HG03025 (cell line): ENCODE data around the gene SLC13A3.
"Not testable (repeated sequence)": the region's sequence is repeated elsewhere in the genome, so short reads cannot be mapped to it uniquely, and the experiment has no call there.

Experiments
- ATAC-seq: cut with Tn5 transposase; IDR thresholded peaks from one replicate; pipeline ENCODE4 v1.9.1; 2021; ENCODE audit warnings: mild to moderate bottlenecking, moderate library complexity; ENCODE audit not compliant: unreplicated experiment, low FRiP score

Gene SLC13A3

DNA sequence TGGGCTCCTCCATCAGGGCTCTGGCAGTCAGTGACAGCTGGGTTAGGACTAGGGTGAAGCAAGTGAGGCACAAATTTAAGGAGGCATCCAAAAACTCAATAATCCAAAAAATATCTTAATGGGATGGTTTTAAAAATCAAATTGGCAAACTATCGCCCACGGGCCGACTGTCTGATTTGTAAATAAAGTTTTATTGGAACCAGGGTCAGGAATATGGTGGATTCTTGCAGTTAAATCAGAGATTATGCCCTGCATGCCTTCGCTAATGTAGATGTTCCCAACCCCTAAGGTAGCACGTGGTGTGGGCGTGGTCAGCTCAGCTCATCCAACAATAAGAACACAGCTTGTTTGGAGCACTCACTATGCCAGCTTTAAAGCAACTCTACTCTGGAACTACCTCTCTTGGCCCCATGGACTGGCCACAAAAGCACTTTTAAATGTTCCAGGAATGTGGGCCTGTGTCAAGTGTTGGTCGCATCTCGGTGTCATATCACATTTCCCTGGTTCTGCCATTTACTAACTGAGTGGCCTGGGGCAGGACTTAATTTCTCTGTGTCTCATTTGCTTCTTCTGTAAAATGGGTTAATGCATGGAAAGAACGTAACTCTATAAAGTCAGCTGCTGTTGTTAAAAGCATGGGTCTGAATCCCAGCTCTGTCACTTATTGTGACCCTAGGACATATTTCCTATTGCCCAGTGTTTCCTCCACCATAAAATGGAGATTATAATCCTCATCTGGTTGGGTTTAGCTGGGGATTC lies 31.0 kb upstream of the SLC13A3 start:
- no peak for ATAC-seq

DNA sequence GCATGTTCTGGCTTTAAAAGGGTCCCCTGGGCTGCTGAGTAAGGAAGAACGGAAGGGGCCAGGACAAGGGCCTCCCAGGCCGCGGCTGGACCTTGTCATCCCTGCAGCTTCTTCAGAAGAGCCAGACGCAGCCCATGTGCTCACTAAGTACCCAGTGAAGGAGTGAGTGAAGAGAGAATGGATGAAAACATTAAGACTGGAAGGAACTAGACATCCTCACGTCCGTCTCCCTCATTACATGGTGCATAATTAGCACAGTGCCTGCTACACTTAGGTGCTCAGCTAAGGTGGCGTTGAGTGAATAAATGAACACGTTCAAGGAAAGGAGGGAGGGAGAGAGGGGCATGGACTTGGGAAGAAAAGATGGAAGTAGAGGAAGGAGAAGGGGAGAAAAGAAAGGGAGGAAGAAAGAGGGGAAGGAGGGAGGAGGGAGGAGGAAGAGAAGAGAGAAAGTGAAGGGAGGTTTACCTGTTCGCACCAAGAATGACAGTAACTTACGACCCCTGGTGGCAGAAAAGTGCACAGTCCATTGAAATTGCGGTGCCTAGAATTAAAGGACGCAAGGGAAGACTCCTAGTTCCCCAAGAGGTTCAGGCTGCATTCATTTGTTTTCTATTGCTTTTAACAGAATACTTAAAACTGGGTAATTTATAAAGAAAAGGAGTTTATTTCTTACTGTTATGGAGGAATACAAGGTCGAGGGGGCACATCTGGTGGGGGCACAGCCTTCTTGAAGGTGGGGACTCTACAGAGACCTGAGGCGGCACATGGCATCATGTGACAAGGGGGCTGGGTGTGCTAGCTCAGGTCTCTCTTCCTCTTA lies 30.0 kb upstream of the SLC13A3 start:
- no peak for ATAC-seq

DNA sequence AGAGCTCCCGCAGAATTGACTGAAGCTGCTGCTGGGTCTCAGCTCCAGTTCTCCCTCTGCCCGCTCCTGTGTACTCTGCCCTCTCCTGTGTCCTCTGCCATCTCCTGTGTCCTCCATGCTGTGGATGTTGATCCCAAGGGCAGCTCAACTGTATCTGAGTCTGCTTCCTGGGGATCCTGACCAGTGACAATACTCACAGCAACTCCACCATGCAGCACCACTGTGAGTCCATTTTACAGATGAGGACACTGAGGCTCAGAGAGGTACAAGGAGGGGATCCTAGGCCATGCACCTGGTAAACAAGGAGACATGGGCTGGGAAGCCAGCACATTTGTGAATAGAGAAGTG lies 29.4 kb upstream of the SLC13A3 start:
- ATAC-seq = no peak

DNA sequence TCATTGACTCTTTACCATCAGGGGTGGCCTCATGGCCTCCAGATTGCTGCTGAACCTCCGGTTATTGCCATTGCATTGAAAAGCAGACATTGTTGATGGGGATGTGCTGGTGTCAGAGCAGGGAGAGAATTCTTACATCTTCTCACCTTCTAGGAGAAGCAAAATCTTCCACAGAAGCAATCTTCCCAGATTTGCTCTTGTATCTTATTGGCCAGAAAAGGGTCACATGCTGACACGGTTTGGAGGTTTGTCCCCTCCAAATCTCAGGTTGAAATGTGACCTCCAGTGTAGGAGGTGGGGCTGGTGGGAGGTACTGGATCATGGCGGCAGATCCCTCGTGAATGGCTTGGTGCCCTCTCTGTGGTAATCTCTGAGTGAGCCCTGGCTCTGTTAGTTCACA lies 27.3 kb upstream of the SLC13A3 start:
- no peak for ATAC-seq

DNA sequence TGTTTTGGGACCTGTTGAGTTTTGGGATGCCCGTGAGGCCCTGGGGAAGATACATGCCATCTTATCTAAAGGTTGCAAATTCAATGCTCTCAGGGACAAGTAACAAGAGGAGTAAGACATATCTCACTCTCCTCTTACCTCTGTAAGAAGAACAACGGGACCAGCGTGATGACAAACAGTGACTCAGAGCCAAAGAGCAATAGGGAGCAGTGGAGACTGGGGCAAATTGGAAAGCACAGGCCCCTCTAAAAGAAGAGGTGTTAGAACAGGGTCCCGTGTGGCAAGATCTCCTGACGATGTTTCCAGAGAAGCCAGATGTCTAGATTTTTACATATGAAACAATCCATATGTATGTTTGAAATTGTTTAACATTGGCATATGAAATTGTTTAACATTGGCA lies 26.3 kb upstream of the SLC13A3 start:
- no peak for ATAC-seq

DNA sequence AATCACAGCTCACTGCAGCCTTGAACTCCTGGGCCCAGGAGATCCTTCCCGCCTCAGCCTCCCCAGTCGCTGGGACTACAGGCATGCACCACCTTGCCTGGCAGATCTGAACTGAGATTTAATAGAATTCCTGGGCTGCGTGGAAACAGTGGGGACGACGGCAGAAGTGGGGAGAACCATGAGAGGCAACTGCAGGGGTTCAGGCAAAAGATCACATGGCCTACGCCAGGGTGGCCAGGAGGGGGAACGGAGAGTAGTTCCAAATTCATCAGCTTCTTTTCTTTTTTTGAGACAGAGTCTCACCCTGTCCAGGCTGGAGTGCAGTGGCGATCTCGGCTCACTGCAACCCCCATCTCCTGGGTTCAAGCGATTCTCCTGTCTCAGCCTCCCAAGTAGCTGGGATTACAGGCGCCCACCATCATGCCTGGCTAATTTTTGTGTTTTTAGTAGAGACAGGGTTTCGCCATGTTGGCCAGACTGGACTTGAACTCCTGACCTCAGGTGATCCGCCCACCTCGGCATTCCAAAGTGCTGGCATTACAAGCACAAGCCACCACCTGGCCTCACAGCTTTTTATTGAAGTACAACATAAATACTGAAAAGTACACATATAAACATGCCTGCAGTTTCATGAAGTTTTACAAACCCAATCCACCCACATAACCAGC lies 25.5 kb upstream of the SLC13A3 start:
- ATAC-seq = not testable (repeated sequence)

DNA sequence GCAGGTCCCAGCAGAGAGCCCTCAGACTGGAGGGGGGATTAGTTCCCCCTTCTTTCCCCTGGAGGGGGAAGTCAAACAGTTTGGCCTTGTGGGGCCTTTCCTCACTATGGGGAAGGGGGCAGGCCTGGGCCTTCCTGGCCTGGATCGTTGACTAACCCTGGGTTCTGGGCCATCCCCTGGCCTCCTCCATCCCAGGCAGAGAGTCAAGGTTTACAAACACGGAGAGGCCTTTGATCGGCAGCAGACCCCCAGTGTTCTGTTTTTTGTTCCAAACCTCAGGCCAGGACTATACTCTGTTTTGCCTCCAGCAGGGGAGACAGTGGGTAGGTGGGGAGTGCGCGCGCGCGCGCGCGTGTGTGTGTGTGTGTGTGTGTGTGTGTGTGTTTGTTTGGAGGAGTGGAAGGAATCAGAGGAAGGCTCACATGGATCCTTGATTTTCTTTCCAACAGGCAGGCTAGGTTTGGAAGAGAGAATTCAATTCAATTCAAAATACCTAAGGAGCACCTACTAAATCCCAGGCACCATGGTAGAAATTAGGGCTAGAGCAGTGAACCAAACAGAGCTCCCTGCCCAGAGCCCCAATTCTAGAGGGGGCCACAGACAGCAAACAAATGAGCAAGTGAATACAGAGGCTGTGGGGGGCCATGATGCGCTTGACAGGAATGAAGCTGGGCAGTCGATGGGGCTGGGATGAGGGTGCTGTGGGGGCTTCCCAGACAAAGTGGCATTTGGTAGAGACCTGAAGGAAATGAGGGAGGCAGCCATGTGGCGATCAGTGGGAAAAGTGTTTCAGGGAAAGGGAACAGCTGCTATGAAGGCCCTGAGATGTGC lies 23.2 kb upstream of the SLC13A3 start:
- ATAC-seq = no peak

DNA sequence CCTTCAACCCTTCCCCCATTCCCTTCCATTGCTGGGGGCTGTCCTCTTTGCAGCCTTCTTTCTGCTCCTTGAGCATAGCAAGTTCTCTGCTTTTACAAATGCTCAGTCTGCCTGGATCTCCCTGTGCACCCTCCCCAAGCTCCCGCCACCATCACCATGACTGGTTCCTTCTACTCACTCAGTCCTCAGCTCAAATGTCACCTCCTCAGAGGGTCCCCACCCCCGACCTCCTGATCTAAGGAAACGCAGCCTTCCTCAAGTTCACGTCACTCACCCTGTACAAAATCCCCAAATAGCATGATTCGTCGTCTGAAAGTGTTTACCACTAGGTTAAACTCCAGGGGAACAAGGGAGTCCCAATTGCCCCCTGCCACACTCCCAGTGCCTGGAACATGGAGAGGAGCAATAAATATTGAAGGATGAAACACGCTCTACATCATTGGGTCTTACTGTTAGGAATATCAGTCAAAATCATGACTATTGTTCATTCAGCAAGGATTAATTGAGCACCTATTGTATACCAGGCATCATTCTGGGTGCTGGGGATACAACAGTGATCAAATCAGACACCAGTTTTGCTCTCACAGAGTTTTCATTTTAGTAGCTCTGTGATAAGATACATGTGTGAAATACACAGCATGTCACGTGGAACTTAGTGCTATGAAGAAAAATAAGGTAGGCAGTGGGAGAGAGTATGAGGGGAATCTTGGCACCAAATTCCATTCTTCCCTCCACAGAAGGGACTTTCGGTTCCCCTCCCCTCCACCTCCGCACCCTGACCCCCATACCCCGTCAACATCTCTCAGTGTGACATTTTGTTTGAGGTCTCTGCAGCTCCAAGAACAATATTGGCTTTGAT lies 22.4 kb upstream of the SLC13A3 start:
- no peak for ATAC-seq

DNA sequence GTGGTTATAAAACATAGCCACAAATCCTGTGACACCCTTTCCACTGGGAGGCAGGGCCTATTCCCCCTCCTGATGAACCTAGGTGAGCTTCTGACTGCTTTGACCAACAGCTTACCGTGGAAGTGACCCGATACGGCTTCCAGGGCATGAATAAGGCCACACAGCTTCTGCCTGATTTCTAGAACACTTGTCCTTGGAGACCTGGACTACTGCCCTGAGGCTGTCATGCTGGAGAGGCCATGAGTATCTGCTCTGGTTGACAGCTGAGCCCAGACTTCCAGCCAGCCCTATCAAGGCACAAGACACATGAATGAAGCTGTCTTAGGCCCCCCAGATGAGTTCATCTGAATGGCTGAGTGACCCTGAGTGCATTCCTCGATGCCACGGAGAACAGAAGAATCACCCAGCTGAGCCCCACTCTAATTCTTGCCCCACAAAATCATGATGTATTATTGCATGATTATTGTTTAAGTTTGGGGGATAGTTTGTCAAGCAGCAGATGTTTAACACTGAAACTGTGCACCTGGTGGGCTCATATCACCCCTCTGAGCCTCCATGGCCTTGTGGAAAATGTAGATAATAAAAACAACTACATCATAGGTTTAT lies 21.4 kb upstream of the SLC13A3 start:
- ATAC-seq = no peak

DNA sequence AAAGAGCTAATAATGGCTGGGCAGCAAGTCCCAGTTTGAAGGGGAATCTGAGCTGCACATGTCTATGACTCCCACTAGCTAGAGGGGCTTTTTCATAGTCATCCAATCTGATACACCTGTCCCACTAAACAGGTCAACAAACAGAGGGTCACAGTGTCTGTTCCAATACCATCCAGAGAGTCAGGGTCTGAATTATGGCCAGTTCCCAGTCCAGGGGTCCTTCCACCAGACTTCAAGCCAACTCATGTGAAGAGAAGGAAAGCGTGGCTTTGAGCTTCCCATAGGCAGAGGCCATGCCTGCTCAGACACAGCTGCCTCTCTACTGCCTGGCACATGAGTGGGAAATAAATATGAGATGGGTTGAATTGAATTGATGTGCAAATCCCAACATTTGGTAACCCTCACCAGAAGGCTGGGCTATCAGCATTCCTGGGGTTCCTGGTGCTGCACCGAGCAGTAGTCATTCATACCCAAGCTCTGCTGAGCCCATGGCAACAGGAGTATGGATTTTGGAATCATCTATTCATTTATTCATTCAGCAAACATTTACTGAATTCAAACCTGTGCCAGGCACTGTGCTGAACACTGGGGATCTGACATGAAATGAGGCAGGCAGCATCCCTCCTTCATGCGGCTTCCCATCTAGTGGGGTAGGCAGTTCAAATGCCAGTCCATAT lies 20.7 kb upstream of the SLC13A3 start:
- no peak for ATAC-seq

DNA sequence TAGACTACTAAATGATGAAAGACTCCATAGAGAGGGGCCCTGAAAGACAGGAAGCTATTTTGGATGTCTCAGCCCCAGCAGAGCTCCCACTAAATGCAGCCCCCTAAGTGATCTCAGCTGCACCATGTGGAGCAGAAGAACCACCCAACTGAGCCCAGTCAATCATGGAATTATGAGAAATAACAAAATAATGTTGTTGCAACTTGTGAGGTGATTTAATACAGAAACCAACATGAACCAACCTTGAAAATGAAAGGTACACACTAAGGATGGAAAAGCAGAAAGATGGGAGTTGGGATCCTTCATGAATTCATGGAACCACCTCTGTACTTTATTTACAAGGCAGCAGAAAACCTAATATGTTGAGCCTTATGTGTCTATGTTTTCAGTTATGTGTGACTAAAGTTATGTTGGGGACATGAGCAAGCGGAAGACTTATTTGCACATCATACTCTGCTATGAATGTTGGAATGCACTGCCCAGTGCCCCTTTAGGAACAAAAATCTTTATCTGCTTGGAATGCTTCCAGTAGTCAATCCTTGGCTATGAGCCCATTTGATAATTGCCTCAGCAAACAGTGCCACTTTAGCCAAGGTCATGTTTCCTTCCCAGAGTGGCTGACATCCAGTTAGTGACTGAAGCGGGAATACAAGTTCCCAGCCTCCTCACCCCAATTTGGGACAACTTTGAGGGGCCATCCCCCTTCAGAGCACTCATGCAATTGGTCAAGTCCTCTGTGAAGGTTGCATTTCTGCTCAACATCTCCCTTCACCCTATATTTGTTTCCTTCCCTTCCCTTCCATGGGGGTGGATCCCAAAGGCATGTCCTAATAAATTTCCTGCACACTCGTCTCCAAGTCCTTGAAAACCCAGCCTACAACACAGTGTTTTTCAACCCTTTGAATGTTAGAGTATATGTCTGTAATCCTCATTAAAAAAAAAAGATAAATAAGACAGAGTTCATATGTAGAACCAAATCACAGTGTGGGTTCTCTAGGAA lies 19.6 kb upstream of the SLC13A3 start:
- ATAC-seq = no peak

DNA sequence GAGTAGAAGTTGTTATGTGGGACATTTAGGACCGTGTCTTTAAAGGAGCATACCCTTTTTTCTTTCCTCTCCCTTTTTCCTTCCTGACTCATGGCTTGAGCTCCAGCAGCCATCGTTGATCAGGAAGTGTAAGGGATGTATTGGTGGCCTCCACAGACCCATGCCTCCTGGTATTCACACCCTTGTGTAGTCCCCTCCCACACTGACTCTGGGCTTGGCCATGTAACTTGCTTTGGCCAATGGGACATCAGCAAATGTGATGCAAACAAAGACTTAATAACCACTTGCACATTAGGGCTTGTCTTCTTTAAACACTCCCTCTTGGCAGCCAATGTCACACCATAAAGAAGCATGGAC lies 18.9 kb upstream of the SLC13A3 start:
- ATAC-seq = no peak

DNA sequence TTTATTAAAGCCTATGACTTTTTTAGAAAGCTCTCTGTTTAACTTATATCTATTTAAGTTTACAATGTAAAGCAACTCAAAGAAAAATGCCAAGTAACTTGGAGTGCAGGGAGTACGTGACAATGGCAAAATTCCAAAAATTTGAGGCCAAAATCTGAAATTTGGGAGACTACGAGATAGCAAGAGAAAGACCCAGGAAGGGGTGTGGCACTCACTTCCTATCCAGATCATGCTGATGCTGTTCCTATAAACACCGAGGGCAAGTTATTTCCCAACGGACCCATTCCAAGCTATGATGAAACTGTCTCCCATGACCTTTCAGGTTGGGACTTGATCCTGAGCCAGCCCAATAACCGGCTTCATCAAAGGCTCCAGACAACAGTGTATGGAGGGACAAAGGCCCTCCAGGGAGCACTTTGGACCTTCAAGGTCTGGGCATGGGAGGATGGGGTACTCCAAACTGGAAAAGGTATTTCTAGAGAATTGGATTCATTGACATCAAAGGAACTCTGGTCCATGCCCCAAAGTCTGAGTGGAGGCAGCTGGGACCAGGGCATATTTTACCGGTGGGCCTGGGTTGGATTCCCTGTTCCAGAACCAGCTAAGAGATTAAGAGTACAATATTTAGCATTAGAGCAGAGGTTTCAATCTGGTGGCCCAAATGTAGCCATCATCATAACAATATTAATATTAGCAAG lies 15.7 kb upstream of the SLC13A3 start:
- ATAC-seq = no peak

DNA sequence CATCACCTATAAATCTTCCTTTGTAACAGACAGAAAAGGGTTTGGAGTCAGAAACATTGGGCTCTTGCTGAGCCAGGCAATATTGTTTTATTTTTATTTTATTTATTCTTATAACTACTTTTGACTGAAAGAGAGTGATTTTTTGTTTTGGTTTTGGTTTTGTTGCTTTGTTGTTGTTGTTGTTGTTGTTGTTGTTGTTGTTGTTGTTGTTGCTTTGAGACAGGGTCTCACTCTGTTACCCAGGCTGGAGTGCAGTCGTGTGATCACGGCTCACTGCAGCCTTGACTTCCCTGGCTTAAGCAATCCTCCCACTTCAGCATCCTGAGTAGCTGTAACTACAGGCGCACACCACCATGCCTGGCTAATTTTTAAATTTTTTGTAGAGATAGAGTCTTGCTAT lies 15.0 kb upstream of the SLC13A3 start:
- no peak for ATAC-seq

DNA sequence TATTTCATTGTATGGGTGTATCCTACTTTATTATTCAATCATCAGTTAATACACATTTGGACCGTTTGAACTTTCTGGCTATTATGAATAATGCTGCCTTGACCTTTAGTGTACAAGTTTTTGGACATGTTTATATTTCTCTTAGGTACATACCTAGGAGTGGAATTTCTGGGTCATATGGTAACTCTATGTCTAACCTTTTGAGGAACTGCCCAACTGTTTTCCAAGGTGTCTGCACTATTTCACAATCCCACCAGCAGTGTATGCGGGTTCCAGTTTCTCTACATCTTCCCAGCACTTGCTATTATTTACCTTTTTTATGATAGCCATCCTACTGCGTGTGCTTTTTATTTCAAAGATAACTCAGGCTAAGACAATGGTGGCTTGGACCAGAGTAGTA lies 14.3 kb upstream of the SLC13A3 start:
- no peak for ATAC-seq

DNA sequence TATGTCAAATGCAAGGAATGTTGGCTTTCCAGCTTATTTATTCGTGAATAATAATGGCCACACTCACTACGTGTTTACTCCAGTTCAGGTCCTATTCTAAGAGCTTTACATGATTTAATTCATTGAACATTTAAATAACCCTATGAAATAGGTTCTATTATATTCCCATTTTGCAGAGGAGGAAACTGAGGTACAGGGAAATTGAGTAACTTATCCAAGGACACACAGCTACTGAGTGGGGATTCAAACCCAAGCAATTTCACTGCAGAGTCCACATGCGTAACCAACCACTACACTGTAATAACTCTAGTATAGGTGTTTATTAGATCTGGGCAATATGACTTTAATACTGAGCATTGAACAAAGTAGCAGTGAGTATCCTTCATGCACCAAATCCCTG lies 12.3 kb upstream of the SLC13A3 start:
- no peak for ATAC-seq

DNA sequence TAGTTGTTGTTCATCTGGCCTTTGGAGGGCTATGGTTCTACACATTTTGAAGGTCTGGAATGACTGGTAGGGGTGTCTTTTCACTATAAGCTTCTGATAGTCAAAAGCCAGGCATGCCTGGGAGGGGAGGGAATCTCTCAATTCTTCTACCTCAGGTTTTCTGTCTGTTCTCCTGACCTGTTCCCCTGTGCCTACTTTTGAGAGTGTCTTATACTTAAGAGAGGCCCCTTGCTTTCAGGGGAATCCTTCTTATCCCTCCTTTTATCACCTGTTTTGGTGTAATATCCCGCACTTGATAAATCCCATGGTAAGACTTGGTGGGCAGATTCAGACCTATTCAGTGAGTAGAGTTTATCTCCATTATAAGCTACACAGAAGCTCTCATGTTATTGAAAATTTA lies 10.4 kb upstream of the SLC13A3 start:
- ATAC-seq = no peak
